H1 (cell line): ENCODE measurements around the gene RHBG. TPM values are rescaled to one million over a fixed set of nuclear protein-coding genes. Genes with fewer than 3 reads are reported as not detected.

Experiments
- EGR1 ChIP-seq: IDR thresholded peaks from 2 replicates; pipeline ENCODE4 v1.6.1; 2011; ENCODE audit warnings: low read depth, low read length, borderline replicate concordance
- FOSL1 ChIP-seq: IDR thresholded peaks from 2 replicates; pipeline ENCODE4 v1.6.1; 2011; ENCODE audit warnings: mild to moderate bottlenecking, low read depth, low read length, moderate library complexity; ENCODE audit not compliant: insufficient read depth
- KDM1A ChIP-seq: fragments of 200-600, 300-600 bp; sonication (generic); IDR thresholded peaks from 2 replicates; pipeline ENCODE4 v1.7.1; 2016; ENCODE audit warnings: mild to moderate bottlenecking, low read length, borderline replicate concordance
- KDM4A ChIP-seq: IDR thresholded peaks from one replicate; pipeline ENCODE4 v1.7.1; 2012; ENCODE audit warnings: low read depth, mild to moderate bottlenecking, moderate library complexity, low read length, inconsistent platforms; ENCODE audit not compliant: severe bottlenecking
- NRF1 ChIP-seq: IDR thresholded peaks from 2 replicates; pipeline ENCODE4 v1.6.1; 2011; ENCODE audit warnings: mild to moderate bottlenecking, low read depth, low read length, improper control_type of control experiment
- POU5F1 ChIP-seq: IDR thresholded peaks from 2 replicates; pipeline ENCODE4 v1.6.1; 2011; ENCODE audit warnings: low read depth, mild to moderate bottlenecking, low read length, moderate library complexity
- RXRA ChIP-seq: IDR thresholded peaks from 2 replicates; pipeline ENCODE4 v1.6.1; 2011; ENCODE audit warnings: low read depth, mild to moderate bottlenecking, low read length, moderate library complexity; ENCODE audit not compliant: insufficient read depth
- SUZ12 ChIP-seq: fragments of 200-600 bp; sonication (generic); IDR thresholded peaks from 2 replicates; pipeline ENCODE4 v1.6.1; 2012; ENCODE audit warnings: mild to moderate bottlenecking, inconsistent platforms, low read length, moderate library complexity, mixed read lengths
- polyA plus RNA-seq, 7 experiments: library from polyadenylated mRNA; depleted of rRNA in 3 of 7; stranded (reverse) in 5 of 7; unstranded in 2 of 7; fragments of >200 nt in 5 of 7; fragments of 200-250 nt in 2 of 7; gene quantifications; 1 replicate in 5 of 7; 2 replicates in 1 of 7; 4 replicates in 1 of 7; pipeline versions ENCODE4 v1.2.1 to v1.2.3, GENCODE V29; 2011 to 2013; ENCODE audit warnings: missing spikeins in 2 of 7, mixed read lengths in 2 of 7
- total RNA-seq: library from RNA; stranded (reverse); fragmentation: NEBNext Ultra II Directional; extraction: Animal tissue kit (Norgen Biotek cat#: 25700); gene quantifications from 2 replicates; pipeline ENCODE4 v1.2.1, GENCODE V29; 2021

Gene RHBG
- total and polyA plus RNA-seq, 2 of the 8 experiments (the other 6 are each of a cell fraction or from before 2014, with no cell fraction given), result 2.6 to 2.7 TPM

DNA sequence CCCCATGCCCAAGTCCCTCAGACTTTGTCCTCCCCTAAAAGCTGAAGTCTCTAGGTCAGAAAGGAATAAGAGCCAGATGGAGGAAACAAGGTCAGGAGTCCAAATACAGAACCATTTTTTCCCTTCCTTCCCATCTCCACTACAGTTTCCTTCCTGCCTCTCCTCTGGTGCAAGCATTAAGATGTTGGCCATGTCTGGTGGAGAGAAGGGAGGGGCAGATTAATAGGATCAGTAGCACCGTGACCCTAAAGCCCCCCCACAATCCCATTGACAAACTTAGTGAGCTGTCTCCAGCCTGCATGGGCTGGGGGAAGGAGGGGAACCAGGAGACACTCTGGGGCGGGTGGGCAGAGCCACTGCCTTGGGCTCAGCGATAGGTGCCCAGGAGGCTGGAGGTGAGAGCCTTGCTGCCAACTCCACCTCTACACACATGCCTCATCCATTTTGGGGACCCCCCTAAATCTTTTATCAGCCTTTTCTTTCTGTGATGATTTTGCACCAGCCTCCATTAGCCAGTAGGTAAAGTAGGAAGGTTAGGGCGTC is 59.8 kb downstream of the RHBG start (continued):
- TF ChIP-seq SUZ12 (no peak), KDM4A (no peak), KDM1A (no peak), RXRA (no peak), POU5F1 (no peak), EGR1 (no peak), FOSL1 (no peak), NRF1 (no peak)
